Vagina (tissue), 2 donors: ENCODE measurements around the gene KCTD16. TPM values are rescaled to one million over a fixed set of nuclear protein-coding genes. Genes with fewer than 3 reads are reported as not detected.

Experiments
- DNase-seq, 2 donors: peaks; one replicate each; pipeline ENCODE4 v3.0.0-alpha.2; 2017; ENCODE audit errors: extremely low spot score in 2 of 2
- H3K27ac ChIP-seq: fragments of 200-600 bp; sonication (generic); one replicate; pipeline ENCODE4 v1.5.1; 2019
- H3K27me3 ChIP-seq: fragments of 200-600 bp; sonication (generic); one replicate; pipeline ENCODE4 v1.5.1; 2019
- H3K36me3 ChIP-seq, 2 donors: fragments of 200-600 bp; sonication (generic); one replicate each; pipeline ENCODE4 v1.5.1; 2017 to 2019
- H3K4me1 ChIP-seq: fragments of 200-600 bp; sonication (generic); one replicate; pipeline ENCODE4 v1.5.1; 2019
- H3K4me3 ChIP-seq, 2 donors: fragments of 200-600 bp; sonication (generic); 1 replicate in 1 of 2; 2 replicates in 1 of 2; pipeline ENCODE4 v1.5.1; 2016 to 2019
- H3K9me3 ChIP-seq: fragments of 200-600 bp; sonication (generic); one replicate; pipeline ENCODE4 v1.5.1; 2019
- POLR2A ChIP-seq, 2 donors: fragments of 450-650 bp; IDR thresholded peaks; one replicate each; pipeline ENCODE4 v1.6.1; 2017; ENCODE audit warnings: antibody characterized with exemption in 2 of 2, mild to moderate bottlenecking in 2 of 2, moderate library complexity in 2 of 2
- POLR2AphosphoS5 ChIP-seq, 2 donors: sonication (generic); formaldehyde crosslinking; IDR thresholded peaks; one replicate each; pipeline ENCODE4 v1.9.0; 2017; ENCODE audit warnings: antibody characterized with exemption in 2 of 2, mild to moderate bottlenecking in 2 of 2, low read depth in 1 of 2; ENCODE audit not compliant: insufficient read depth in 1 of 2
- intact Hi-C: fragments of 100-400 bp; cut with DNase I; formaldehyde crosslinking; loops from one replicate; pipeline ENCODE4 v1.15.1; 2023
- total RNA-seq: library from RNA; depleted of rRNA; stranded (reverse); fragments of >200 nt; gene quantifications from one replicate; pipeline ENCODE4 v1.2.3, GENCODE V29; 2016
- TF ChIP-seq, protein P1 (sequence below), 3 experiments: fragments of 450-650 bp in 2 of 3; fragments of 200-600 bp in 1 of 3; sonication (generic) in 1 of 3; IDR thresholded peaks; one replicate each; pipeline ENCODE4 v1.5.1; 2017 to 2019; ENCODE audit warnings: antibody characterized with exemption in 3 of 3, mild to moderate bottlenecking in 2 of 3, moderate library complexity in 2 of 3

The KCTD16 gene
- total RNA-seq, 1 donor from 2014 or later, result 0.25 TPM

DNA sequence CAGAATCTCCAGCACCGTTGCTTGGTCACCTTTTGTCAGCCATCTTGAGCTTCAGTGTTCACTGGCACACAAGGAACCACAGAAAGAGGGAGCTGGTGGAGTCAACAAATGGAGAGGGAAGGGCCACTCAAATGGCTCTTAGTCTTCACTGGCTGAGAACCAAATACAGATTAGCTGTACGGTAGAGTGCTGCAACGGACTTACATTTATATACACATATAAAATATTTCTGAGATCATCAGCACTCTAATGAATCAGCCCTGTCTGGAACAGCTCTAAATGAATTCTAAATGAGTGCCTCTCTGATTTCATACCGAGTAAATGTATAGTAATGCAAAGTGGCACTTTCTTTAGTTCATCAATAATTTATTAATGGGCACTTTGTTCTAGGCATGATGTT, 24.8 kb downstream of the KCTD16 start:
- Histone ChIP-seq H3K27me3 (no peaks in the 10 kb centered on the region), H3K4me1 (no peaks in the 10 kb centered on the region), H3K4me3 (no peak overlapping the region), H3K9me3 (no peaks in the 10 kb centered on the region), H3K36me3 (no peaks in the 10 kb centered on the region), H3K27ac (no peak overlapping the region)
- no peak for DNase-seq
- TF ChIP-seq POLR2A (IDR thresholded peaks at IDR 0.05) (no peak), POLR2AphosphoS5 (IDR thresholded peaks at IDR 0.05; ENCODE audit: insufficient read depth in 1 of 2, low read depth in 1 of 2) (no peak)
- intact Hi-C loops, result no loop called here

DNA sequence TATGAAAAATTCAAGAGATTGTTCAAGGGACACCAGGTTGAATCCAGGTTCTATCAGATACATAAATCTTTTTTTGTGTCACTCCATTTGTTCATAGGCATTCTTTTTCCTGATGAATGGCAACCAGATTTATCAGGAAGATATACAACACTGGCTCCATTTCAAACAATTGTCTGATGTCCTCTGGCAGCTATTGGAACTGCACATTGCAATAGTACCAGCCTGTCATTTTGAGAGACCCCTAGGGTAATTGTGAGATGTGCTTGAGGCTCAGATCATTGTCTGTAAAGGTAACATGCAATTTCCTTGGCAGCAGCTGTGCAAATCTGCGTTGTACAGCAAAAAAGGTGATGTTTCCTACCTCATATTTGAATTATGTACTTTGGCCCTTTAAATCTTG, 25.9 kb downstream of the KCTD16 start:
- TF ChIP-seq, protein P1, sequence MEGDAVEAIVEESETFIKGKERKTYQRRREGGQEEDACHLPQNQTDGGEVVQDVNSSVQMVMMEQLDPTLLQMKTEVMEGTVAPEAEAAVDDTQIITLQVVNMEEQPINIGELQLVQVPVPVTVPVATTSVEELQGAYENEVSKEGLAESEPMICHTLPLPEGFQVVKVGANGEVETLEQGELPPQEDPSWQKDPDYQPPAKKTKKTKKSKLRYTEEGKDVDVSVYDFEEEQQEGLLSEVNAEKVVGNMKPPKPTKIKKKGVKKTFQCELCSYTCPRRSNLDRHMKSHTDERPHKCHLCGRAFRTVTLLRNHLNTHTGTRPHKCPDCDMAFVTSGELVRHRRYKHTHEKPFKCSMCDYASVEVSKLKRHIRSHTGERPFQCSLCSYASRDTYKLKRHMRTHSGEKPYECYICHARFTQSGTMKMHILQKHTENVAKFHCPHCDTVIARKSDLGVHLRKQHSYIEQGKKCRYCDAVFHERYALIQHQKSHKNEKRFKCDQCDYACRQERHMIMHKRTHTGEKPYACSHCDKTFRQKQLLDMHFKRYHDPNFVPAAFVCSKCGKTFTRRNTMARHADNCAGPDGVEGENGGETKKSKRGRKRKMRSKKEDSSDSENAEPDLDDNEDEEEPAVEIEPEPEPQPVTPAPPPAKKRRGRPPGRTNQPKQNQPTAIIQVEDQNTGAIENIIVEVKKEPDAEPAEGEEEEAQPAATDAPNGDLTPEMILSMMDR (IDR thresholded peaks at IDR 0.05), result no peak
- no peak for TF ChIP-seq POLR2AphosphoS5 (IDR thresholded peaks at IDR 0.05; ENCODE audit: insufficient read depth in 1 of 2, low read depth in 1 of 2)
- no peak for TF ChIP-seq POLR2A (IDR thresholded peaks at IDR 0.05)
- Histone ChIP-seq H3K9me3 (no peaks in the 10 kb centered on the region), H3K4me1 (no peaks in the 10 kb centered on the region), H3K4me3 (no peak overlapping the region), H3K27me3 (no peaks in the 10 kb centered on the region), H3K36me3 (no peaks in the 10 kb centered on the region), H3K27ac (no peak overlapping the region)
- DNase-seq, result no peak
- intact Hi-C loops, result no loop called here

DNA sequence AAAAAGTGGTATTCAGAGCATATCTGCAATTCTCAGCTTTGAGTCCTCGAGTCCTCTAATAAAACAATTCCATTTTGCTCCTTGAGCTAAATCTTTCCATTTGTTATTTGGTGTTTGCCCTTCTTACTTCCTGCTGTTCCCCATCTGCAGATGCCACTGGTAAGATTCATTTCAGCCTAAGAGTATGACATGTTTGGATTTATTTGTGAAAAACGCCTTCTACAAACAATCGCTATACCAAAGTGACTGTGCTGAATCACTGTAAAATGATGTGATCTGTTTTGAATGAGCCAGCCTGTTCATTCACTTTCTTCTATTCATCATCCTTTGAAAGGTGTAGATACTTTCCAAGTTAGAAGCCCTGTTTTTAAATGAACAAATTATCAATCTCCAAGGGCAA, 27.7 kb downstream of the KCTD16 start:
- Histone ChIP-seq H3K9me3 (no peaks in the 10 kb centered on the region), H3K4me3 (no peak overlapping the region), H3K27ac (no peak overlapping the region), H3K27me3 (no peaks in the 10 kb centered on the region), H3K4me1 (peaks cover 9% of the 10 kb centered on the region), H3K36me3 (no peaks in the 10 kb centered on the region)
- intact Hi-C loops, result no loop called here
- TF ChIP-seq, protein P1 (IDR thresholded peaks at IDR 0.05), result no peak
- TF ChIP-seq POLR2AphosphoS5 (IDR thresholded peaks at IDR 0.05; ENCODE audit: insufficient read depth in 1 of 2, low read depth in 1 of 2), result no peak
- TF ChIP-seq POLR2A (IDR thresholded peaks at IDR 0.05), result no peak
- no peak for DNase-seq

DNA sequence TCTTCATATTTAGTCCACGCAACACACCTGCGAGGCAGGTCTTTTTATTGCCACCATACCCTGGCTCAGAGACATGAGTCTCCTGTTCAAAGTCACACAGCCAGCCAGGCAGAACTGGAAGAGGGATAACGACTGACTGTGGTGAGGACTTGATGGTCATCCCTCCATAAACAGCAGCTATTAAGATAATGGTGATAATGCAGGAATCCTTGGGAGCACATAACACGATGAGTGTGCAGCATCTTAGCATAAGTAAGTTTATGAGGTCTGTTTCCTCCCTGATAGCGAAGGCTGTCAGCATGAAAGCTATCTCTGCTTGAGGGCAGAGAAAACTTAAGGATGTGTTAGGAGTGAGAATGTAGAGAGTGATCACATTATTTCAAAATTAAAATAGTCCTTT, 30.9 kb downstream of the KCTD16 start:
- H3K4me3 ChIP-seq, result no peak overlapping the region
- no peak for DNase-seq
- no peaks in the 10 kb centered on the region for H3K36me3 ChIP-seq
- H3K4me1 ChIP-seq, result peaks cover 19% of the 10 kb centered on the region
- H3K27ac ChIP-seq, result no peak overlapping the region
- TF ChIP-seq POLR2AphosphoS5 (IDR thresholded peaks at IDR 0.05; ENCODE audit: insufficient read depth in 1 of 2, low read depth in 1 of 2) (no peak), POLR2A (IDR thresholded peaks at IDR 0.05) (no peak)
- TF ChIP-seq, protein P1 (IDR thresholded peaks at IDR 0.05), result no peak
- H3K9me3 ChIP-seq, result no peaks in the 10 kb centered on the region
- H3K27me3 ChIP-seq, result peaks cover 4% of the 10 kb centered on the region
- intact Hi-C loops, result no loop called here

DNA sequence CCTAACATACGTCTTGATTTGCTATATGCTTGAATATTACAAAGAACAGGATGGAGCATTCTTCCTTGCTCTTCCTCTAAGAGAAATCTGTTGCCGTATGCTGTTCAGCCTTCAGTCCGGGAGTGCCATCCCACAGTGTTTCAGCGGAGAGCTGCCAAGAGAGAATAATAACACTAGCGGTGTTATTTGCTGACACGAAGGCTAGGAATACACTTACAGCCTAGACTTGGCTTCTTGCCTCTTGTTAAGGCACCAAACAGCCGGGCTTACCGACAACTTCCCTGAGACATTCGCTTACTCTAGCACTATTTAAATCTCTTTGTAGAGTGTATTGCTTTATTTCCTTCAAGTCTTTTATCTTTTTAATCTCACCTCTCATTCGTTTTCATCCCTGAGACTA, 31.4 kb downstream of the KCTD16 start:
- Histone ChIP-seq H3K36me3 (no peaks in the 10 kb centered on the region), H3K27ac (no peak overlapping the region), H3K9me3 (no peaks in the 10 kb centered on the region), H3K4me3 (no peak overlapping the region), H3K4me1 (peaks cover 19% of the 10 kb centered on the region), H3K27me3 (peaks cover 4% of the 10 kb centered on the region)
- intact Hi-C loops, result no loop called here
- TF ChIP-seq, protein P1 (IDR thresholded peaks at IDR 0.05), result no peak
- TF ChIP-seq POLR2AphosphoS5 (IDR thresholded peaks at IDR 0.05; ENCODE audit: insufficient read depth in 1 of 2, low read depth in 1 of 2), result peak in 1 of 2 donors; percentile 11
- DNase-seq, result no peak
